GM19463 (cell line): ENCODE data around the gene NLRP3.
A peak's percentile ranks its signal among the peaks of the same experiment; 100 is the strongest.
"Not testable (repeated sequence)": the region's sequence is repeated elsewhere in the genome, so short reads cannot be mapped to it uniquely, and the experiment has no call there.

Source experiments
- ATAC-seq: cut with Tn5 transposase; IDR thresholded peaks from one replicate; pipeline ENCODE4 v1.9.1; 2021; ENCODE audit warnings: mild to moderate bottlenecking, moderate library complexity; ENCODE audit not compliant: unreplicated experiment

The NLRP3 gene

DNA sequence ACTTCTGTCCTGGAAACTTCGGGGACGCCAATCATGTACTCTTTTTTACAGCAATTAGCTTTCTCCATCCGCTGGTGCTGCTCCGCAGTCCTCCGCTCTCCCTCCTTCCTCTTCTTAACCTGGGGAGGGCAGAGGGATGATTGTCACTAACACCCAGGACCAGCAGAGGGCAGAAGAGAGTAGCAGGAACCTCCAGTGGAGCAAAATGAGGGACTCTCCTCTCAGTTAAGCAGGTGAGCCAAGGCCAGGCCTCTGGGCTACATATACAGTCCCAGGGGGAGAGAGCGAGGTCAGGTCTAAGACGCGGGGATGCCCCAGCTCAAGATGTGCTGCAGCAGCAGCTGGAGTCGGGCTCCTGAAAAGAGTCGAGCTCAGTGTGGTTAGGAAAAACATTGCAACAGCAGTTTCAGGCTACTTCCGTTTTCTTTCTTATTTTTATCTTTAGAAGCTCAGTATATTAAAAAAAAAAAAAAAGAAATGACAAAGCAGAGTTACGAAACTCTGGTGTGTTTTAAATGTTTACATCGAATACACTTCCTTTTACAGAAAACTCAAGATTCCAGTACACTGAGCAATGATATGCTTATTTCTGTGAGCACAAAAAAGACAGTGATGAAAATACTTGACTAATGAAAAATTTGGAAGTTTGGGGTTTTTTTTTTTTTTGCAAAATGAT is 25.7 kb upstream of the NLRP3 start:
- ATAC-seq, result peak; percentile 99

DNA sequence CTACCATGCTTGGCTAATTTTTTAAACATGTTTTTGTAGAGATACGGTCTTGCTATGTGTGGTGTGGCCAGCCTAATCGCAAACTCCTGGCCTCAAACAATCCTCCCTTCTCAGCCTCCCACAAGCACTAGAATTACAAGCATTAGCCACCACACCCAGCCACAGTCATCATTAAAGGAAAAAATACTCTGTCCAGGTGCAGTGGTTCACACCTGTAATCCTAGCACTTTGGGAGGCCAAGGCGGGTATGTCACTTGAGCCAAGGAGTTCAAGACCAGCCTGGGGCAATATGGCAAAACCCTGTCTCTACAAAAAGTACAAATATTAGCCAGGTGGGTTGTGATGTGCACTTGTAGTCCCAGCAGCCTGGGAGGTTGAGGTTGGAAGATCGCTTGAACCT is 25.0 kb upstream of the NLRP3 start:
- ATAC-seq, result no peak

DNA sequence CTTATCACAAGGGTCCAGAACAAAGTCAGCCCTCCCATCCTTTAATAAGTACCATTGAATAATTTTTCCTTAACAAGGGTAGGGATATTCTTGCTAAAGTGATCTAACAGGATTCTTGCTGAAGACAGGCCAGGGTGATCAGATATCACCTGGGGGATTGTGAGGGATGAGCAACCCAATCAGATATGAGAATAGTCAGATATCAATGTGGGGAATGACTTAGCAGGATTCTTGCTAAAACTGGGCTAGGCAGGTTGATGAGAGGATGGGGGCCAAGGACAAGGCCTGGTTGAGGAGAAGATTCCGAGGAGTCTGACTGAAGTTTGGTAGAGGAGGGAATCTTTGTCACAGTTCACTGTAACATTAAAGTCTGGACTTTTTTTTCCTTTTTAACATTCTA is 23.9 kb upstream of the NLRP3 start:
- ATAC-seq, result no peak

DNA sequence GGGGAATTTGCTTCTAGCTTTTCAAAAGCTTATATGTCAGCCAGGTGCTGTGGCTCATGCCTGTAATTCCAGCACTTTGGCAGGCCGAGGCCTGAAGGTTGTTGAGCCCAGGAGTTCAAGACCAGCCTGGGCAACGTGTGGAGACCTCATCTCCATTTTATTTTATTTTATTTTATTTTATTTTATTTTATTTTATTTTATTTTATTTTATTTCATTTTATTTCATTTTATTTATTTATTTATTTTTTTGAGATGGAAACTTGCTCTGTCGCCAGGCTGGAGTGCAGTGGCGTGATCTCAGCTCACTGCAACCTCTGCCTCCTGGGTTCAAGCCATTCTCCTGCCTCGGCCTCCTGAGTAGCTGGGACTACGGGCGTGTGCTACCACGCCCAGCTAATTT is 20.9 kb upstream of the NLRP3 start:
- not testable (repeated sequence) for ATAC-seq

DNA sequence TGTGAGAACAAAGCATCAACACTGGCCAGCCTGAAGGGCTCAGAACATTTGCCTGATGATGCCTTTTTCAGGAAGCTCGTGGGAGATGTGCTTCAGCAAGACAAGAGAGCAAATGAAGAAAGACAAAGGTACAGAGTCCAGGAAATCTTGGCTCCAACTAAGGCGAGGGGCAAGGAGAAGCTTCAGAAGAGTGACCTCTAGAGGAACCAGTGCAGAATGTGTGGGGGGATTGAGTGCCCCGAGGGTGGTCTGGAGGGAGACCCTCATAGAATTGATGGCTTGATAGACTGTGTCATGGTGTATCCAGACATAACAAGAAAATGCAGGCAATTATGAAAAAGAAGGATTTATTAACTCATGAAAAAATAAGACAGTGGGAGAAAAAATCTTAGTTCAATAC is 15.3 kb upstream of the NLRP3 start:
- no peak for ATAC-seq

DNA sequence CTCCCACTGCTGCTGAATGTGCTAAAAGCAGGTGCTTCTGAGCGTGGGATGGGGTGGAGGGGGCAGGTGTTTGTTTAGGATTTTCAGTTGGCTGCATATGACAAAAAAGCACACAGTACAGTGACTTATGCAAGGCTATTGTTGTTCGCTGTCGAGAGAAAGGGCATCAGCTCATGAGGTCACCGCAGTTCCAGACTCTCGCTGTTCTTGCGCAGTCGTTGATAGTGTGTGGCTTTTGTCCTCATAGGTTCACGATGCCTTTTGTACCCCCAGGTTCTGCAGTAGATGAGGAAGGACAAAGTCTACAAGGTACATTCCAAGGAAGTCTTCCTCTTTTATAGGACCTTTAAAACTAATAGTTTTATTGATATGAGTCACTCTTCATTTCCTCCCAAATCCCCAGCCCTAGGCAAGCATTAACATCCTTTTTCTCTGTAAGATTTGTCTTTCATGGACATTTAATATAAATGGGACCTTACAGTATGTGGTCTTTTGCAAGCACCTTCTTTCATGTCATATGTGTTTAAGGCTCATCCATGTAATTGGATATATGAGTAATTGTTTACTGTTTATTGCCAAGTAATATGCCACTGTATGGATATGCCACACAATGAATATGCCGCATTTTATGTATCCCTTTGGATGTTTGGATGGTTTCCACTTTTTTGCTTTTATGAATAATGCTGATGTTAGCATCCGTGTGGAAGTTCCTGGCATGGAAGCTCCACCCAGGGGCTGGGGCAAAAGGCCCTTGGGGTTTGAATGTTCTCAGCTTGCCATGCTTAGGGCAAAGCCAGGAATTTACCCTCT is 14.5 kb upstream of the NLRP3 start:
- no peak for ATAC-seq

DNA sequence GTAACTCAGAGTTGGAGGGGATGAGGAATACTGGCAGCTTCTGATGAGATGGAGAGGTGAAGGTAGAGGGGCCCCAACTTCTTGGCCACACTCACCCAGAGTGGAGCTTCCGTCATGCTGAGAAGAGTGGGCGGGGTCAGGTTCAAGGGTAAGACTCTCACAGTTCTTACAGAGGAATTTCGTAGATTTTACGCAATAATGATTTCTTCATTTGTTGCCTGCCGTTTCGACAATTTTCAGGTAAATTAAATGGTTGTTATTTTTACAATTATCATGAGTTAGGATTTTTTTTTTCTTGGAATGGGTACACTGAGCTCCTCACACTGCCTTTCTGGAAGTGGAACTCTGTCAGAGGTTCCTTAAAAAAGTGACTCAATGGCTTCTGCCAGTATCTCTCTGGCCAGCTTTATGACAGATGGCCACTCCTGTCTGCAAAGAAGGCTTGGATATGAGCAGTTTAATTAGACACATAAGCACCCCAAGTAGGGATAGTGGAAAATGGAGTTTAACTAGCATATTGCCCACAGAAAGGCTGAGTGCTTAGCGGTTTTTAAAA is 13.8 kb upstream of the NLRP3 start:
- no peak for ATAC-seq

DNA sequence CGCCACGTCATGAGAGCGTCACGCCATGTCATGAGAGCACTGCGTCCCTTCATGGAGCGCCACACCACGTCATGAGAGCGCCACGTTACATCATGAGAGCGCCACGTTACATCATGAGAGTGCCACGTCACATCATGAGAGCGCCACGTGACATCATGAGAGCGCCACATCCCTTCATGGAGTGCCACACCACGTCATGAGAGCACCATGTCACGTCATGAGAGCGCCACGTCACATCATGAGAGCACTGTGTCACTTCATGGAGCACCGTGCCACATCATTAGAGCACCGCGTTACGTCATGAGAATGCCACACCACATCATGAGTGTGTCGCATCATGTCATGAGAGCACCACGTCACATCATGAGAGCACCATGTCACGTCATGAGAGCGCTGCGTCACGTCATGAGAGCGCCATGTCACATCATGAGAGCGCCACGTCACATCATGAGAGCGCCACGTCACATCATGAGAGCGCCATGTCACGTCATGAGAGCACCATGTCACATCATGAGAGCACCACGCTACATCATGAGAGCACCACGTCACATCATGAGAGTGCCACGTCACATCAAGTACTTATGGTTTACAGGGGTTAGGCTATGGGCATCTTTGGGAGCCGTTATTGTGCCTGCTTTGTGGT is 9.8 kb upstream of the NLRP3 start:
- ATAC-seq, result no peak

DNA sequence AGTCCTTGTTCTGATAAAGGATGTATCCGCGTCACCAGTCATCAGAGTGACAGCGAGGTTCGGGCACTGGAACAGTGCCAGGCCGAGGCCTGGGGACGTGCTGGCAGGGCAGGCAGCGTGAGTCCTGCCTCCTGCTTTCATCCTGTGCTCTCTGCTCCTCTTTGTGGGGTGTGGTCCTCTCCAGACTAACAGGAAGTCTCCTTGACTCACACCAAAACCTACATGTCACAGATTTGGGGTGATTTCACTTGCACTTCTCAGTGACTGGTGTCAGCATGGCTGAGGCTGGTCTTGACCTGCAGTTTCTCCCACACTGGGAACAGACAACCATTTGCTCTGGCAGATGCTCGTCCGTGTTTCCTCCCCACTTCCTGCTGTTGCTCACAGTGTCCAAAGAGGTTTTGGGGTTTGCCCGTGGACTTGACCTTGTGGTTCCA is 8.8 kb upstream of the NLRP3 start:
- peak; percentile 77 for ATAC-seq

DNA sequence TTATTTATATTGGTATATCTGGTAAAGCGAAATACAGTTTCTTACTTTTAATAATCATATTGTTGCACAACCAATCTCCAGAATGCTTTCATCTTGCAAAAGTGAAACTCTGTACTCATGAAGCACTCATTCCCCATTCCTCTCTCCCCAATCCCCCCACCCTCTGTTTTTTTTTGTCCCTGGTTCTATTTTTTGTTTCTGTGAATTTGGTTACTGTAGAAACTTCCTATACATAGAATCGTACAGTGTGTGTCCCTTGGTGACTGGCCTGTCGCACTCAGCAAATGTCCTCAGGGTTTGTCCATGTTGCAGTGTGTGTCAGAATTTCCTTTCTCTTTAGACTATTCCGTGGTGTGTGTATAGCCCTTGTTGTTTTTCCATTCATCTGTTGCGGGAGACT is 7.9 kb upstream of the NLRP3 start:
- no peak for ATAC-seq

DNA sequence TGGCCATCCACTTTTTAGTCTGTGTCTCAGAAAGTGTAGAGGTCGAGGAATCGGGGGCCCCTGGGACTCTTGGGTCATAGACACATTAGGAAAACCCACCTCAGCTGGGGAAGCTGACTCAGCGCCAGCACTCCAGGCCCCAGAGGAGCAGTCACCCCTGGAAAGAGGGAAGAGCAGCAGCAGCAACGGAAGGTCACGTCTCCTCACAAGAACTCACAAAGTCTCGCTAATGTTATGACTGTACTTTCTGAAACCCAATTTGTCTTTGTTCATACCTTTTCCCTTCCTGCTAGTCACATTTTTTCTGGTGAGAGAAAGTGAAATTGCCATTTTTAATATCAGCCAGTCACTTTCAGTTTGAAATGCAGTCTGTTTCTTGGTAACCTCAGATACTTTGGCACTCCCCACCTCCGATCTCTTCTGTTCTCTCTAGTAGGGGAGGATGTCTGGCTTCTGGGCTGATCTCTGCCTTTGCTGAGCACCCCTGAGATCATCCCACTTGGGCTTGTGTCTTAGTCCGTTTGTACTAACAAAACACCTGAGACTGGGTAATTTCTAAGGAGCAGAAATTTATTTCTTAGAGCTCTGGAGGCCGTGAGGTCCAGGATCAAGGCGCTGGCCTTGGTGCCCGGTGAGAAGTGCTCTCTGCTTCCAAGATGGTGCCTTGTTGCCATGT is 6.0 kb upstream of the NLRP3 start:
- ATAC-seq, result peak; percentile 69

DNA sequence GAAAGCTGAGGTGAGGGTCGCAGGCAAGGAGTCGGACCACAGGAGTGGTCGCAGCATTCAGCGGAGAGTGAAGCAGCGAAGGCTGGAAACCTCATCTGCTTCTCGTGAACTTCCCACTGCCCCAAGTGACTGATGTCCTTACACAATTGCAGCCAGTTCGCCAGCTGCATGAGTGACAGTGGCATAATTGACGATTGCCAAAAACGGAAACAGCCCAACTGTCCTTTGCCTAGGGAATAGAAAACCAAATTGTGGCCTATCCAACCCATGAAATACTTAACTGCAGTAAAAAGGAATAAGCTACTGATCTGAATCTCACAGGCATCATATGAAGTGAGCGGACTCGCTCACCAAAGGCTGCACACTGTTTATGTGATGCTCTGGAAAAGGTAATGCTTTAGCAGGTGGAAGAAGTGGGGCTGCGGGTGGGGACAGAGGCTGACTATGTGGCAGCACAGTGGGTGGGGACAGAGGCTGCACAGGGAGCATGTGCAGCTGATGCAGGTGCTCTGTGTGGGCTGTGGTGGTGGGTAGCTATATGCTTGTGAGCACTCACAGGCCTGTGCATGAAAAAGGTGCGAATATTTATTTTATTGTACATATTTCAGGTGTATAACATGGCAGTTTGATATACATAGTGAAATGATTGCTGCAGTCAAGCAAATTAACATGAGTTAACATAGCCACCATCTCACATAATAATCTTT is 4.2 kb upstream of the NLRP3 start:
- ATAC-seq, result no peak

DNA sequence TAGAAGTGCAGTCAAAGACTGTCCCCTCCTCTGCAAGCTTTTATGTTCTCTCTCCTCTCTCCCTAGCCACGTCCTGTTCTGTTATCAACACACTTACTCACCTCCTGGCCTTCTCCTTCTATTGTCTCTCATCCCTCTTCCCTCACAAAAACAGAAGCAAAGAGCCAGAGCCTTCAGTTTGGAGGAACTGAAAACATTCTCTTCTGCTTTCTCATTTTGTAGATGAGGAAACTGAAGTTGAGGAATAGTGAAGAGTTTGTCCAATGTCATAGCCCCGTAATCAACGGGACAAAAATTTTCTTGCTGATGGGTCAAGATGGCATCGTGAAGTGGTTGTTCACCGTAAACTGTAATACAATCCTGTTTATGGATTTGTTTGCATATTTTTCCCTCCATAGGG is 1.9 kb downstream of the NLRP3 start:
- no peak for ATAC-seq

DNA sequence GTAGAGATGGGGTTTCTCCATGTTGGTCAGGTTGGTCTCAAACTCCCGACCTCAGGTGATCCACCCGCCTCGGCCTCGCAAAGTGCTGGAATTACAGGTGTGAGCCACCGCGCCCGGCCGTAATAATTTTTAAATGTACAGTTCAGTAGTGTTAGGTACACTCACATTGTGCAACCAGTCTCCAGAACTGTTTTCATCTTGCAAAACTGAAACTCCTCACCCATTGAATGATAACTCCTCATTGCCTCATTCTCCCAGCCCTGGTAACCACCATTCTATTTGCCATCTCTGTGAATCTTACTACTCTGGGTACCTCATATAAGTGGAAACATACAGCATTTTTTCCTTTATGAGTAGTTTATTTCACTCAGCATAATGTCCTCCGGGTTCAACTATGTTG is 3.4 kb downstream of the NLRP3 start:
- ATAC-seq, result no peak

DNA sequence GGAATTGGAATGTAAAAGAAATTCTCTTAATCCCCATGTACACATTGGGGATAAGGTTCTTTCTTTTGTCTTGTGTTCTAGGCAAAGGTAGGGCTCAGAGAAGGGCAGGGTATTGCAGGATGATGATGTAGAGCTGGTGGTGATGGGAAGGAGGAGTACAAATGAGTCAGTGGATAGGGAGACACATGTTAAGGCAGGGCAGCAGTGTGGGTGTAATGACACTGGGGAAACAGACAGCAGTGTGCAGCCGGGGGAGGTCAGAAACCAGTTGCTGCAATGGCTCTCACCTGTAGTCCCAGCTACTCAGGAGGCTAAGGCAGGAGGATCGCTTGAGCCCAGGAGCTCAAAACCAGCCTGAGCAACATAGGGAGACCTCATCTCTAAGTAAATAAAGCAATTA is 5.1 kb downstream of the NLRP3 start:
- peak; percentile 56 for ATAC-seq

DNA sequence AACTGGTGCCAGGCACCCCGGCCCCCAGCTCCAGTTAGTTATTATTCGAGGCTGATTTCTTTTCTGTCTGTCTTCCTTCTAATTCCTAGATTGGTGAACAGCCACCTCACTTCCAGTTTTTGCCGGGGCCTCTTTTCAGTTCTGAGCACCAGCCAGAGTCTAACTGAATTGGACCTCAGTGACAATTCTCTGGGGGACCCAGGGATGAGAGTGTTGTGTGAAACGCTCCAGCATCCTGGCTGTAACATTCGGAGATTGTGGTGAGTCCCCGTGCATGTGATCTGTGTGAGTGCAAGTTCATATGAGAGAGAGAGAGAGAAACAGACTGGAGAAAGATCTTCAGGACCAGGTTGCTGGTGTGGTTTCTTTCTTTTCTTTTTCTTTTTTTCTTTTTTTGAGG is 13.5 kb downstream of the NLRP3 start:
- ATAC-seq, result no peak

DNA sequence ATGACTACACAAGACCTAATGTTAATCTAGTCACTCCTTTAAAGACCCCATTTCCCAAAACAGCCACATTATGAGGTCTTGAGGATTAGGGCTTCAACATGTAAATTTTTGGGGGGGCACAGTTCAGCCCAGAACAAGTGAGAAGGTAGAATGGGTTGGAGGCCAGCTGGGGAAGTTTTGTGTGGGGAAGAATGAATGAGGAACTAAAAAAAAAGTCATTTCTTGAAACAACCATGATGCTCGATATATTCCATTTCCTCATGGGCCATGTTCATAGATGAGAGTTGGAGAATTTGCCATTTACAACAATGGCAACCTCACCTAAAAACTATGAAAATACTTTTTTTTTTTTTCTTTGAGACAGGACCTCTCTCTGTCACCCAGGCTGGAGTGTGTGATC is 14.5 kb downstream of the NLRP3 start:
- no peak for ATAC-seq

DNA sequence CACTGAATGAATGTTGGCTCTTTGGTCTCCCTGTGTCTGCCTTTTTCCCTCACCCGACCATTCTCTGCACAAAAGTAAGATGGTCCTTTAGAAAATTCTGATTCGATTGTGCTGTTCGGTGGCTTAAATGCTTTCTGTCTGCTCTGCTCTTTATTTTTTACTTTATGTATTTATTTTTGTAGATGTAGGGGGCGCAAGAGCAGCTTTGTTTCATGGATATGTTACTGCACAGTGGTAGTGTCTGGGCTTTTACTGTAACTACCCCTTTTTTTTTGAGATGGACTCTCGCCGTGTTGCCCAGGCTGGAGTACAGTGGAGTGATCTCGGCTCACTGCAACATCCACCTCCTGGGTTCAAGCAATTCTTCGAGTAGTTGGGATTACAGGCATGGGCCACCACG is 15.7 kb downstream of the NLRP3 start:
- ATAC-seq, result no peak

DNA sequence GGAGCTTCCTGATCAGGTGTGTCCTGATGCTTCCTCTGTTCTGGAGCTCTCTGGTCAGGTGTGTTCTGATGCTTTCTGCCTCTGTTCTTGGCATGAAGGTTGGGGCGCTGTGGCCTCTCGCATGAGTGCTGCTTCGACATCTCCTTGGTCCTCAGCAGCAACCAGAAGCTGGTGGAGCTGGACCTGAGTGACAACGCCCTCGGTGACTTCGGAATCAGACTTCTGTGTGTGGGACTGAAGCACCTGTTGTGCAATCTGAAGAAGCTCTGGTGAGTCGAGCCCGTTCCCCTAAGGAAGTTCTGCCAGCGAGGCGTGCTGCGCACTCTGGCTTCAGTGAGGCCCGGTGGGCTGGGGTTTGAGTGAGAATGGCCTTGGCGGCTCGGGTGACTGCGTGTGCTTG is 18.0 kb downstream of the NLRP3 start:
- no peak for ATAC-seq

DNA sequence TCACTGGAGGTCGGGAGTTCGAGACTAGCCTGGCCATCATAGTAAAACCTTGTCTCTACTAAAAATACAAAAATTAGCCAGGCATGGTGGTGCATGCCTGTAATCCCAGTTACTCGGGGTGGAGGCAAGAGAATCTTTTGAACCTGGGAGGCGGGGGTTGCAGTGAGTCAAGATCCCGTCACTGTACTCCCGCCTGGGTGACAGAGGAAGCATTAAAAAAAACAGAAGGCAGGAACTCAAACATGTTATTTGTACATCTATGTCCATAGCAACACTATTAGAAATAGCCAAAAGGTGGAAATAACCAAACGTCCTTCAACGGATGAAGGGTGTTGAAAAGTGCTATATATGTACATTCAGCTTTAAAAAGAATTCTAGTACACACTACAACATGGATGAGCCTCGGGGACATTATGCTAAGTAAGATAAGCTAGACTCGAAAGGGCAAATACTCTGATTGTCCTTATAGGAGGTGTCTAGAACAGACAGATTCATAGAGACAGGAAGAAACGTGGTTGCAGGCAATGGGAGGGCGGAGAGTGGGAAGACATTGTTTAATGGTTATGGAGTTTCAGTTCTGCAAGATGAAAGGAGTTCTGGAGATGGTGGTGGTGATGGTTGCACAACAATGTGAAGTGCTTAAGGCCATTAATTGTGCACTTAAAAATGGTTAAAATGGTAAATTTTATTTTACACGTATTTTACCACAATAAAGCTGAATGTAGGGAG is 19.2 kb downstream of the NLRP3 start:
- peak; percentile 32 for ATAC-seq
